GM21390 (cell line): Measurements from ENCODE around the gene AMDHD2.
A peak's percentile ranks its signal among the peaks of the same experiment; 100 is the strongest.

ENCODE experiments used
- ATAC-seq: cut with Tn5 transposase; IDR thresholded peaks from one replicate; pipeline ENCODE4 v1.9.1; 2021; ENCODE audit not compliant: unreplicated experiment

AMDHD2 gene

DNA sequence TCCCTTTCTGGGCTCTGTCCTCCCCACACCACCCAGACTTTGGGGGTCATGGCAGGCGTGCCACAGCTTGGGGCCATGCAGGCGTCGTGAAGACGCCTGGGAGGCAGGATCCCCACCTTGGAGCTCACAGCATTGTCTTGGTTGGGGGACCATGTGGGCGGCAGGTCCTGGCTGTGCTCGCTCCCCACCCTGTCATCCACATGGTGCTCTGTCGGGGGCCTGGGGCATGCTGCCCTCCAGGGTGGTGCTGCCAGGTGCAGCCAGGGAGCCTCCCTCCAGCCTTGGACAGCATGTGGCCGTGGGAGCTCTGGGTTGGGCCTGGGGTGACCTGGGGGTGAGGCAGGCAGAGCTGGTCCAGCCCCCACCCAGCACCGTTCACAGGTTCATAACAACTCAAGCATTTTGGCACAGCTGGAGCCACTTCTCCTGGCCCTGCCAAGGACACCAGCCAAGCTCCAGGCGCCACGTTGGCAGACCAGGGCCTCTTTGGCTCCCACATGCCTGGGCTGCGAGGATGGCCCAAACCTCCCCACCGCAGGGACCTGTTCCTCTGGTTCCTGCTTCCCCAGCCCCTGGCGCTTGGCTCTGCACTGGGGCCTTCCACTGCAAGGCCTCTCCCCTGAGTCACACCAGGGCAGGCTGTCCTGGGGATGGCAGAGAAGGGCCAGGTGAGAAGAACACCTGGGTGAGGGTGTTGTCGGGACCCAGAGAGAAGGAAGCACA lies 21.5 kb upstream of the AMDHD2 start:
- ATAC-seq: no peak

GRCh38 chr16:2499454-2499853 lies 20.7 kb upstream of the AMDHD2 start:
- ATAC-seq: no peak

GRCh38 chr16:2499890-2500429 lies 20.2 kb upstream of the AMDHD2 start:
- ATAC-seq: no peak

- ATAC-seq: no peak
These were observed 19.7 kb upstream of the AMDHD2 start for GRCh38 chr16:2500430-2500917.

DNA sequence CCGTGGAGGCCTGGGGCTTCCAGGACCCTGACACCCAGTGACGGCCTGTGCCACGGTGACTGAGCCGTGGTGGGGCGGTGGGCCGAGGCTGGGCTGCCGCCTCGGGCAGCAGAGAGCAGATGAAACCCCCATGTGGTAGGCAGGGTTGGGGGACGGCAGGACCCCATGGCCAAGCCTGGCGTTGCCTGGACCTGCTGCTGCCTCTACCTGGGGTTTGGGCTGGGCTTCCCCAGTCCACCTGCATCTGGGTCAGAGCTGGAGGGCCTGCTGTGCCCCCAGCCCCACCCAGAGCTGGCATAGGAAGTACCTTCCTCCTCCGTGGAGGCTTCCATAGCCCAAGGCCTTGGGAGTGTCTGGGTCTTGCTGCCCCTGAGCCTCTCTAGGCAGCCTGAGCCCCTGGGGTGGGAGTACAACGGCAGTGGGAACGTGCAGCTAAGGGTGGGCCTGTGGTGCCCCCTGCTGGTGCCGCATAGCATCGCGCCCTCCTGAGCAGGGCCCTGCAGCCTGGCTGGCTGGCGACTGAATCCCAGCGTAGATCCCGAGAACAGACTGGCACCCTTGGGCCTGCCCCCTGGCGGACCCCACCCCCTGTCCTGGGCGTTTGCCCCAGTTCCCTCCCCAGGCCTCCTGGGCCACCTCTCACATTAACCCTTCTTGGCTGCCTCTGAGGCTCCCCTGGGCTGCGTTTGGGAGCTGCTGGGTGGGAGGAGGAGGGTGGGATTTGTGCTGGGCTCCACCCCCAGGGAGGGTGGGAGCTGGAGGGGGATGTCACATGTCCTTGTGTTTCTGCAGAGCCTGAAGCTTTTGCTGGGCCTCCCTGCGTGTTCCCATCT lies 19.0 kb upstream of the AMDHD2 start:
- no peak for ATAC-seq

- ATAC-seq: no peak
These were observed 17.9 kb upstream of the AMDHD2 start for GRCh38 chr16:2501946-2502895.

GRCh38 chr16:2505695-2506094 lies 14.5 kb upstream of the AMDHD2 start:
- no peak for ATAC-seq

GRCh38 chr16:2507052-2507659 lies 13.0 kb upstream of the AMDHD2 start:
- no peak for ATAC-seq

DNA sequence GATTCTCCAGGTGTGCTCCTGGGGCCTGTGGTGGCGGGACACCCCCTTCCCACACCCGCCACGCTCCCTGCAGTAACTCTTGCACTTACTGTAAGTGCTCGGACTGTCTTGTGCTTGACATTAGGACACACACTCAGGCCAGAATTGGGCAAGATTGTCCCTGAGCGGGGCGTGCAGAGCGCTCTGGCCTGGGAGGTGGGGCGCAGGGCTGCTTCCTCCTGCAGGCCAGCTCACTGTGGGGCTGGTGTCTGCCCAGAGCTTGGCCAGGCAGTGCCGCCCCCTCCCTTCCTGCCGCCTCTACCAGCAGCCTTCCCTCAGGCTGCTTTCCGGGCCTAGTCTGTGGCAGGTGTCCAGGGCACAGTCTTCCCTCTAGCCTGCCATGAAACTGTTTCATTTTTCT lies 12.5 kb upstream of the AMDHD2 start:
- ATAC-seq: no peak

- no peak for ATAC-seq
These were observed 11.3 kb upstream of the AMDHD2 start for GRCh38 chr16:2508722-2509400.

DNA sequence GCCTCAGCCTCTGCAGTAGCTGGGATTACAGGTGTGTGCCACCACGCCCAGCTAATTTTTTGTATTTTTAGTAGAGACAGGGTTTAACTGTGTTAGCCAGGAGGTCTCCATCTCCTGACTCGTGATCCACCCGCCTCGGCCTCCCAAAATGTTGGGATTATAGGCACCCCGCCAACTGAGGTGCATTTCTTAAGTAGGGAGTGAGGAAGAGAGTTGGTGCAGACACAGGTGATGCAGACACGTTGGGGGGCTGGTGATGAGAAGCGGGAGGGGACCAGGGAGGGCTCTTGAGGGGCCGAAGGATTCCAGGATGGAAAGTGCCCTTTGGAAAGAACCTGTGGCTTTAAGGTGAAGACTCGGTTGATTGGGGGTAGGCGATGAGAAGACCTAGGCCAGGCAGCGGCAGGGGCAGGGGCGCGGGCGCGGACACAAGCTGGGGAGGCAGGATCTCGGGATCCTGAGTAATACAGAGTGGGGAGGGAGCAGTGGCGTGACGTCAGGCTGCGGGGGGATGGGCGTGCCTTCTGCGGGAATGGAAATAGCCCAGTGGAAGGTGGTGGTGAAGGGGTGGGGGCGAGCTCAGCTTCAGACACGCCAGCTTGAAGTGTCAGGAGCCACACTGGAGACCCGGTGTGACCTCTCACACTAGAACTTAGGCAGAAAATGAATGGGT lies 8.9 kb upstream of the AMDHD2 start:
- ATAC-seq: no peak

GRCh38 chr16:2511996-2512734 lies 8.0 kb upstream of the AMDHD2 start:
- no peak for ATAC-seq

GRCh38 chr16:2512735-2513404 lies 7.3 kb upstream of the AMDHD2 start:
- peak; percentile 6 for ATAC-seq

- peak; percentile 60 for ATAC-seq
These were observed 6.5 kb upstream of the AMDHD2 start, which contains the start of gene ATP6V0C for GRCh38 chr16:2513405-2514332. Gene ATP6V0C (plus strand): TSS chr16:2513952. CDS start chr16:2514104, 152 bp downstream.

DNA sequence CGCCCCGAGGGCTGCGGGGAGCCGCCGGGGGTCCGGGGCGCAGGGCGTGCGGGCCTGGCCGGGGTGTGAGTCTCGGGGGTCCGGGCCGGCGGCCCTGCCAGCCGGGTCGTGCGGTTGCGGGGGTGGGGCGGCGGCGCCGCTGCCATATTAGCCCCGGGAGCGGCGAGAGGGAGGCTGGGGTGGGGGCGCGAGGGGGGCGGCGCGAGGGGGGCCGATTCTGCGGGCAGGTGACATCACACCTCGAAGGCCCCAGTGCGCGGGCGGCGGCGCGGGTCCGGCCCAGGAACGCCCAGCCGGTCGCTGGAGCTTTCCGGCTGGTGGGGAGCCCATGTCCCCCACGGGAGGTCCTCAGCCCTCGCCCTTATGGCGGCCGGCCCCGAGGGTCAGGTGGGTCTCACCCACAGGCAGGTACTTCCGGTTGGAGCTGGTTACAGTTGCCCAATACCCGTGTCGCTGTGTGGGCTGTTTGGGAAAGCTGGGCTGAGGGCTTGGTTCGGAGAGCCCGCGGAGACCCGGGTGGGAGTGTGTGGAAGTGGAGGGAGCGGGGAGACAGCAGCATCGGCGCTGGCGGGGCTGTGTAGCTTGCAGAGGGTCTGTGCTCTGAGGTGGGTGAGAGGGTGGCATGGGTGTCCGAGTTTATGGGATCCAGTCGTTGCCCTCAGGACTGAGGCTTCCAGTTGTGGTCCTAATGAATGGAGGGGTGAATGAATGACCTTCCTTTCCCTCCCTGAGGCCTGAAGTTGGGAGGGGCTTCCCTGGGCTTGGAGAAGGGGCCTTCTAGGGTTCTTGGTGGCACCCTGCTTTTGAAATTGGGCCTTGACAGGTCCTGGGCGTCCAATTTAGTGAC lies 5.6 kb upstream of the AMDHD2 start:
- ATAC-seq: no peak
